Measurements from ENCODE around the gene STK4. TPM values are rescaled to one million over a fixed set of nuclear protein-coding genes. Genes with fewer than 3 reads are reported as not detected.

Gene STK4
- total RNA-seq, 1 donor = 33.7 TPM

- no peaks in the 10 kb centered on the region for H4K20me1 ChIP-seq (ENCODE audit: insufficient read depth, low read length)
- DNase-seq (ENCODE audit: insufficient read length, low spot score, missing footprints) = no peak
- H3K4me2 ChIP-seq (ENCODE audit: insufficient read depth, low read length) = no peak overlapping the region
- no peak overlapping the region for H2AFZ ChIP-seq (ENCODE audit: low read length)
- no peaks in the 10 kb centered on the region for H3K4me1 ChIP-seq (ENCODE audit: insufficient read depth, low read length)
- H3K79me2 ChIP-seq (ENCODE audit: insufficient read depth, low read length) = peaks cover 10% of the 10 kb centered on the region
- TF ChIP-seq CTCF (IDR thresholded peaks at IDR 0.05; ENCODE audit: extremely low read depth, low read depth, low read length) = no peak
- no peaks in the 10 kb centered on the region for H3K9me3 ChIP-seq (ENCODE audit: low read depth, low read length)
- H3K27me3 ChIP-seq (ENCODE audit: insufficient read depth, low read length) = no peaks in the 10 kb centered on the region
- no peak overlapping the region for H3K27ac ChIP-seq (ENCODE audit: low read depth, low read length)
- H3K4me3 ChIP-seq (ENCODE audit: insufficient read depth, low read length) = no peak overlapping the region
- peaks cover 11% of the 10 kb centered on the region for H3K36me3 ChIP-seq (ENCODE audit: insufficient read depth, low read length)
These were observed 62.3 kb downstream of the STK4 start for GRCh38 chr20:45028424-45029136.

GRCh38 chr20:45029884-45030283 is 63.6 kb downstream of the STK4 start:
- H3K36me3 ChIP-seq (ENCODE audit: insufficient read depth, low read length) = peaks cover 11% of the 10 kb centered on the region
- no peak for DNase-seq (ENCODE audit: insufficient read length, low spot score, missing footprints)
- no peaks in the 10 kb centered on the region for H3K4me1 ChIP-seq (ENCODE audit: insufficient read depth, low read length)
- H3K4me3 ChIP-seq (ENCODE audit: insufficient read depth, low read length) = no peak overlapping the region
- peaks cover 14% of the 10 kb centered on the region for H3K79me2 ChIP-seq (ENCODE audit: insufficient read depth, low read length)
- H3K27ac ChIP-seq (ENCODE audit: low read depth, low read length) = no peak overlapping the region
- no peak overlapping the region for H2AFZ ChIP-seq (ENCODE audit: low read length)
- no peaks in the 10 kb centered on the region for H4K20me1 ChIP-seq (ENCODE audit: insufficient read depth, low read length)
- no peak for TF ChIP-seq CTCF (IDR thresholded peaks at IDR 0.05; ENCODE audit: extremely low read depth, low read depth, low read length)
- no peaks in the 10 kb centered on the region for H3K27me3 ChIP-seq (ENCODE audit: insufficient read depth, low read length)
- H3K9me3 ChIP-seq (ENCODE audit: low read depth, low read length) = no peaks in the 10 kb centered on the region
- no peak overlapping the region for H3K4me2 ChIP-seq (ENCODE audit: insufficient read depth, low read length)

GRCh38 chr20:45032276-45032675 is 66.0 kb downstream of the STK4 start:
- Histone ChIP-seq H3K79me2 (ENCODE audit: insufficient read depth, low read length) (peaks cover 12% of the 10 kb centered on the region), H3K36me3 (ENCODE audit: insufficient read depth, low read length) (no peaks in the 10 kb centered on the region), H3K4me2 (ENCODE audit: insufficient read depth, low read length) (no peak overlapping the region), H4K20me1 (ENCODE audit: insufficient read depth, low read length) (no peaks in the 10 kb centered on the region), H2AFZ (ENCODE audit: low read length) (no peak overlapping the region), H3K4me3 (ENCODE audit: insufficient read depth, low read length) (no peak overlapping the region), H3K4me1 (ENCODE audit: insufficient read depth, low read length) (peaks cover 19% of the 10 kb centered on the region), H3K27me3 (ENCODE audit: insufficient read depth, low read length) (no peaks in the 10 kb centered on the region), H3K9me3 (ENCODE audit: low read depth, low read length) (no peaks in the 10 kb centered on the region), H3K27ac (ENCODE audit: low read depth, low read length) (no peak overlapping the region)
- no peak for TF ChIP-seq CTCF (IDR thresholded peaks at IDR 0.05; ENCODE audit: extremely low read depth, low read depth, low read length)
- no peak for DNase-seq (ENCODE audit: insufficient read length, low spot score, missing footprints)

- Histone ChIP-seq H3K79me2 (ENCODE audit: insufficient read depth, low read length) (peaks cover 9% of the 10 kb centered on the region), H3K36me3 (ENCODE audit: insufficient read depth, low read length) (no peaks in the 10 kb centered on the region), H3K9me3 (ENCODE audit: low read depth, low read length) (no peaks in the 10 kb centered on the region), H3K4me2 (ENCODE audit: insufficient read depth, low read length) (no peak overlapping the region), H4K20me1 (ENCODE audit: insufficient read depth, low read length) (no peaks in the 10 kb centered on the region), H2AFZ (ENCODE audit: low read length) (no peak overlapping the region), H3K27ac (ENCODE audit: low read depth, low read length) (no peak overlapping the region), H3K4me3 (ENCODE audit: insufficient read depth, low read length) (no peak overlapping the region), H3K4me1 (ENCODE audit: insufficient read depth, low read length) (peaks cover 24% of the 10 kb centered on the region), H3K27me3 (ENCODE audit: insufficient read depth, low read length) (no peaks in the 10 kb centered on the region)
- TF ChIP-seq CTCF (IDR thresholded peaks at IDR 0.05; ENCODE audit: extremely low read depth, low read depth, low read length) = no peak
- DNase-seq (ENCODE audit: insufficient read length, low spot score, missing footprints) = no peak
These were observed 66.5 kb downstream of the STK4 start for GRCh38 chr20:45032781-45033180.
